Liver (tissue), 9 donors: ENCODE results near the gene DOCK10. TPM values are rescaled to one million over a fixed set of nuclear protein-coding genes. Genes with fewer than 3 reads are reported as not detected.

Experiments used
- DNase-seq: peaks from one replicate; pipeline ENCODE4 v3.0.0-alpha.2; 2017; ENCODE audit warnings: low spot score
- H3K27ac ChIP-seq, 2 donors: one replicate each; pipeline ENCODE4 v1.7.0; 2013; ENCODE audit warnings: inconsistent platforms in 2 of 2, low read length in 2 of 2, control low read depth in 1 of 2, low read depth in 1 of 2, mild to moderate bottlenecking in 1 of 2
- H3K27me3 ChIP-seq, 4 donors: one replicate each; pipeline versions ENCODE4 v1.6.1 to v1.7.0; 2013; ENCODE audit warnings: low read length in 3 of 4, inconsistent platforms in 1 of 4, mild to moderate bottlenecking in 1 of 4, moderate library complexity in 1 of 4; ENCODE audit not compliant: control insufficient read depth in 4 of 4, insufficient read depth in 4 of 4
- H3K36me3 ChIP-seq, 4 donors: one replicate each; pipeline versions ENCODE4 v1.6.1 to v1.7.0; 2013; ENCODE audit warnings: low read length in 3 of 4, mild to moderate bottlenecking in 3 of 4, low read depth in 1 of 4, moderate library complexity in 1 of 4; ENCODE audit not compliant: control insufficient read depth in 4 of 4, insufficient read depth in 3 of 4
- H3K4me1 ChIP-seq, 4 donors: one replicate each; pipeline versions ENCODE4 v1.6.1 to v1.7.0; 2013; ENCODE audit warnings: low read length in 3 of 4, mild to moderate bottlenecking in 3 of 4, moderate library complexity in 1 of 4; ENCODE audit not compliant: control insufficient read depth in 4 of 4, insufficient read depth in 4 of 4
- H3K4me3 ChIP-seq, 3 donors: one replicate each; pipeline versions ENCODE4 v1.6.1 to v1.7.0; 2013; ENCODE audit warnings: low read length in 3 of 3, control low read depth in 1 of 3, low read depth in 1 of 3, mild to moderate bottlenecking in 1 of 3
- H3K9ac ChIP-seq, 2 donors: one replicate each; pipeline ENCODE4 v1.7.0; 2013; ENCODE audit warnings: low read length in 2 of 2, mild to moderate bottlenecking in 2 of 2, moderate library complexity in 2 of 2, control low read depth in 1 of 2, low read depth in 1 of 2
- H3K9me3 ChIP-seq, 4 donors: one replicate each; pipeline versions ENCODE4 v1.6.1 to v1.7.0; 2013; ENCODE audit warnings: low read length in 3 of 4; ENCODE audit not compliant: control insufficient read depth in 4 of 4
- CTCF ChIP-seq: fragments of 150-350 bp; IDR thresholded peaks from 2 replicates; pipeline ENCODE4 v1.5.1; 2017; ENCODE audit warnings: improper control_type of control experiment, low read depth, low read length; ENCODE audit not compliant: missing input control
- EGR1 ChIP-seq, 2 donors: IDR thresholded peaks; 2 replicates each; pipeline ENCODE4 v1.6.1; 2016 to 2018; ENCODE audit warnings: antibody characterized with exemption in 2 of 2, low read depth in 2 of 2
- FOXA1 ChIP-seq: IDR thresholded peaks from 2 replicates; pipeline ENCODE4 v1.6.1; 2016; ENCODE audit warnings: antibody characterized with exemption
- FOXA2 ChIP-seq: IDR thresholded peaks from 2 replicates; pipeline ENCODE4 v1.6.1; 2016; ENCODE audit warnings: antibody characterized with exemption
- GABPA ChIP-seq, 2 donors: IDR thresholded peaks in 1 of 2; conservative IDR thresholded peaks in 1 of 2; 2 replicates each; pipeline ENCODE4 v1.6.1; 2016; ENCODE audit warnings: antibody characterized with exemption in 2 of 2, mild to moderate bottlenecking in 1 of 2, moderate library complexity in 1 of 2
- HNF4A ChIP-seq, 2 donors: conservative IDR thresholded peaks; 2 replicates each; pipeline ENCODE4 v1.6.1; 2016; ENCODE audit warnings: antibody characterized with exemption in 2 of 2, mild to moderate bottlenecking in 2 of 2
- JUND ChIP-seq, 2 donors: IDR thresholded peaks; 2 replicates each; pipeline ENCODE4 v1.6.1; 2016; ENCODE audit warnings: antibody characterized with exemption in 2 of 2
- MAX ChIP-seq: IDR thresholded peaks from 2 replicates; pipeline ENCODE4 v1.6.1; 2016; ENCODE audit warnings: antibody characterized with exemption
- NR2F2 ChIP-seq: IDR thresholded peaks from 2 replicates; pipeline ENCODE4 v1.6.1; 2016; ENCODE audit warnings: antibody characterized with exemption
- RAD21 ChIP-seq, 2 donors: IDR thresholded peaks; 2 replicates each; pipeline ENCODE4 v1.6.1; 2016; ENCODE audit warnings: antibody characterized with exemption in 2 of 2, mild to moderate bottlenecking in 2 of 2
- REST ChIP-seq: IDR thresholded peaks from 2 replicates; pipeline ENCODE4 v1.6.1; 2016; ENCODE audit warnings: antibody characterized with exemption, mild to moderate bottlenecking
- RXRA ChIP-seq, 2 donors: IDR thresholded peaks; 2 replicates each; pipeline ENCODE4 v1.6.1; 2017 to 2018; ENCODE audit warnings: antibody characterized with exemption in 2 of 2, mild to moderate bottlenecking in 1 of 2
- SP1 ChIP-seq: IDR thresholded peaks from 2 replicates; pipeline ENCODE4 v1.6.1; 2018; ENCODE audit warnings: antibody characterized with exemption, mild to moderate bottlenecking
- TAF1 ChIP-seq: conservative IDR thresholded peaks from 2 replicates; pipeline ENCODE4 v1.6.1; 2016; ENCODE audit warnings: antibody characterized with exemption, mild to moderate bottlenecking
- YY1 ChIP-seq: IDR thresholded peaks from 2 replicates; pipeline ENCODE4 v1.6.1; 2016; ENCODE audit warnings: antibody characterized with exemption, mild to moderate bottlenecking
- WGBS: extraction: QIAGEN DNeasy Blood & Tissue Kit; methylation state at CpG from one replicate; pipeline ENCODE4 v1.1.7; 2013; 5-methylcytosine and 5-hydroxymethylcytosine counted together
- polyA plus RNA-seq, 2 donors: library from polyadenylated mRNA; stranded (reverse) in 1 of 2; unstranded in 1 of 2; fragments of 200-250 nt in 1 of 2; fragments of >200 nt in 1 of 2; fragmentation: Nextera tagmentation in 1 of 2; extraction: Ambion mirVana in 1 of 2; gene quantifications; one replicate each; pipeline versions ENCODE4 v1.2.1 to v1.2.3, GENCODE V29; 2013 to 2015
- total RNA-seq, 2 donors: library from RNA; depleted of rRNA; stranded (reverse); fragments of >200 nt; gene quantifications; one replicate each; pipeline ENCODE4 v1.2.3, GENCODE V29; 2014
- TF ChIP-seq, protein P1 (sequence below): IDR thresholded peaks from 2 replicates; pipeline ENCODE4 v1.6.1; 2016; ENCODE audit warnings: antibody characterized with exemption
- donor health status: healthy.
- donor health status: healthy.
- donor health status: healthy.
- donor health status: healthy.
- donor health status: healthy.

DOCK10 gene
- total and polyA plus RNA-seq, 4 donors: 1.2 to 15.3 (median 6.8) TPM

DNA sequence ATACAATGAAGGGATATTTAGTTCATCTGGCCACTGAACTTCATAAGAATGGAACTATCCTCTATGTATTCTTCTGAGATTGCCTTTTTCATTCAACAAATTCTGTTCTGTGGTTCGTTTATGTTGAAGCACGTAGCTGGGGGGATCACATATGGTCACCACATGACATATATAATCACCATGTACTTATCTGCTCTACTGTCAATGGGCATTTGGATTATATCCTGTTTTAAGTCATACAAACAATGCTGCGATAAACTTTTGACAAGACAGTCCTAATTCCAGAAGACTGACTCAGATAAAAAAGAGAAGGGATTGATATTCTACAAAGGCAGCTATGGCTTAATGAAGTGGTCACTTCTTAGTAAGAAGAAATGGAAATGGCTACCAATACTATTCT is 210.1 kb downstream of the DOCK10 start:
- Histone ChIP-seq H3K27me3 (no peaks in the 10 kb centered on the region), H3K27ac (no peak overlapping the region), H3K4me3 (no peak overlapping the region), H3K9me3 (no peaks in the 10 kb centered on the region), H3K36me3 (peaks cover 0 to 13% (median 2%) of the 10 kb centered on the region in 4 donors), H3K4me1 (no peaks in the 10 kb centered on the region), H3K9ac (no peak overlapping the region)
- no peak for DNase-seq
- TF ChIP-seq TAF1 (no peak), CTCF (no peak), MAX (no peak), EGR1 (IDR thresholded peaks at IDR 0.05; ENCODE audit: low read depth in 2 of 2) (no peak), JUND (IDR thresholded peaks at IDR 0.05) (no peak), FOXA2 (no peak), RXRA (IDR thresholded peaks at IDR 0.05) (no peak), SP1 (no peak), GABPA (IDR thresholded peaks at IDR 0.05 in 1 of 2, conservative IDR thresholded peaks at IDR 0.05 in 1 of 2) (no peak)
- TF ChIP-seq, protein P1, sequence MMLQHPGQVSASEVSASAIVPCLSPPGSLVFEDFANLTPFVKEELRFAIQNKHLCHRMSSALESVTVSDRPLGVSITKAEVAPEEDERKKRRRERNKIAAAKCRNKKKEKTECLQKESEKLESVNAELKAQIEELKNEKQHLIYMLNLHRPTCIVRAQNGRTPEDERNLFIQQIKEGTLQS: no peak
- WGBS: 75% methylated on average over 3 of the region's 3 CpGs

DNA sequence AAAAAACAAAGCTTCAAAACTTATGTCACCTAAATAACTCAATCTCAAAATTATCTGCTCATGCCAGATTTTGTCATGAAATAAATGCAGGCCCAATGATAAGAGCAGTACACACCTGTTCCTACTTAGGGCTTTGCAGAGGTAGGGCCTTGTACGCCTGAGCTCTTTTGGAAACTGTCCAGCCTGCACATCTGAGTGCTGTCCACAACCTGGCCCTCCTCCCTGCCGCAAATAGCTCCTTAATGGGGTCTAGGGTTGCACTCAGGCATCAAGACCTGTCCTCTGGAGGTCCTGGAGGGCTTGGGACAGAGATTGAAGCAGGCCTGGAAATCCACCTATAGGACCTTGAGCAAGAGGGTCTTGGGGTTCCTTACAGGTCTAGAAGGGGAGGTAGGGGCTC is 210.7 kb downstream of the DOCK10 start:
- Histone ChIP-seq H3K4me1 (no peaks in the 10 kb centered on the region), H3K27ac (no peak overlapping the region), H3K27me3 (no peaks in the 10 kb centered on the region), H3K9ac (no peak overlapping the region), H3K9me3 (no peaks in the 10 kb centered on the region), H3K4me3 (no peak overlapping the region), H3K36me3 (peaks cover 0 to 13% (median 2%) of the 10 kb centered on the region in 4 donors)
- TF ChIP-seq NR2F2: no peak
- TF ChIP-seq RXRA (IDR thresholded peaks at IDR 0.05): no peak
- no peak for TF ChIP-seq REST
- no peak for TF ChIP-seq MAX
- no peak for TF ChIP-seq RAD21 (IDR thresholded peaks at IDR 0.05)
- no peak for TF ChIP-seq TAF1
- TF ChIP-seq YY1: no peak
- TF ChIP-seq, protein P1: no peak
- TF ChIP-seq CTCF: no peak
- no peak for TF ChIP-seq GABPA (IDR thresholded peaks at IDR 0.05 in 1 of 2, conservative IDR thresholded peaks at IDR 0.05 in 1 of 2)
- no peak for TF ChIP-seq HNF4A (conservative IDR thresholded peaks at IDR 0.05)
- no peak for TF ChIP-seq FOXA1
- TF ChIP-seq FOXA2: no peak
- no peak for TF ChIP-seq EGR1 (IDR thresholded peaks at IDR 0.05; ENCODE audit: low read depth in 2 of 2)
- 91% methylated on average over 2 of the region's 2 CpGs for WGBS
- DNase-seq: no peak
